GM19328 (cell line): ENCODE data around the gene CAPN8.

Experiments
- ATAC-seq: cut with Tn5 transposase; IDR thresholded peaks from one replicate; pipeline ENCODE4 v1.9.1; 2021; ENCODE audit warnings: mild to moderate bottlenecking, moderate library complexity; ENCODE audit not compliant: unreplicated experiment

The CAPN8 gene

DNA sequence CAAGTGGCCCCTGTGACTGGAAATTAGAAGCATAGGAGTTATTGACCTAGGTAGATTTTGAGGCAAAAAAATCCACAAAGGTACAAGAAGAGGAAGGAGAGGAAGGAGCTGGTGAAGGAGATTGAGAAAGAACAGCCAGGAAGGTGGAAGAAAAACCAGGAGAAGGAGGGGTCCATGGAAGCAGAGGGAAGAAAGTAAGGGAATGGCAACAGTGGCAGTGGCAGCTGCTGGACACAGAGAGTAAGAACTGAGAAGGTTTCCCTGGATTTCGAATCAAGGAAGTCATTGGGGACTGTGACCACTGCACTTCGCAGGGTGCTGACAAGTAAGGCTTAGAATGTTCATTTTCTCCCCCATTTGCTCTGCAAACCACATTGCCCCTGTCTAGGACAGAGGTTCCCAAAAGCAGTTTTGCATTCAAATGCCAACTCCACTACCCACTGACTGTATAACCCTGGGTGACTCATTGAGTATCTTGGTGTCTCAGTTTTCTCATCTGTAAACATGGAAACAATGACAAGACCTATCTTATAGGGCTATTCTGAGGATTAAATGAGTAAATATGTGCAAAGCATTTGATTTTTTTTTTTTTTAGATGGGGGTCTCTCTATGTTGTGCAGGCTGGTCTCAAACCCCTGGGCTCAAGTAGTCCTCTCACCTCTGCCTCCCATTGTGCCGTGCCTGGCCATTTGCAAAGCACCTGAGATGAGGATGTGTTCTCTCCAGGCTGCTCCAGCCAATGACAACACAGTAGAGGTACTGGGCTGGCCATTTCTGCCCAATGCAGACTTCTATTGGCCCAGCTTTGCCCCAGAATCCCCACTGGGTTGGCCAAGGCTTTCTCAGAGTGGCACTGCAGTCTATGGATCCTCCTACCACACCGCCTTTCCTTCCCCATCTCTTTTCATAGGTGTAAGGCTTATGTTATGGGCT lies 37.5 kb upstream of the CAPN8 start:
- ATAC-seq = no peak

DNA sequence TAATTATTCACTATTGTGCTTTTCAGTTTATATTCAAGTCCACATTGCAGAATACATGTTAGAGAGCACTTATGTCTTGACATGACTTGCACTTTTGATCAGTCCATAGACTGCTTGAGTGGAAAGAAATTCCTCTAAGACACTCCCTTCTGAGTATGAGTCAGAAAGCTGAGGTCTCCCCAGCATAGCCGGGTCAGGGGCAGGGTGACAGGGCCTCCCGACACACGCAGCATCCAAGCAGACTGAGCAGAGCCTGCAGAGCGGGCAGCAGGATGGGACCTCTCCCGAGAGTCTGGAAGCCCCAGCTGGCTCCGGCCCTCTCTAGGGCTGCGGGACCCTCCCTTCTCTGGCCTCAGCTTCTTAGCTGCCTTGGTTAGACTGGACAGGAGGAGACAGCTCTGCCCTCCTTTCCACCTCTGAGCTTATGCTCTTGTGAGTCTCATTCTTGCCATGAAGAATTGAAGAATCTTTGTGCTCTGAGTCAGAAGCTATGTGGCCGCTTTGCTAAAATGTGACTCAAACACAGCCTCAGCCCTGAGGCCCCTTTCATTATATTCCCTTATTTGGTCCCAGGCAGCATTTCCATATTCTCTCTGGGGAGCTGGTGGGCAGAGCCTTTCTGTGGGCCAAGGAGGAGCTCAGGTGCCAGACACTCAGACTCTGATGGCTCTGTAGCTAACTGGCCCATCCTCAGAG lies 35.6 kb upstream of the CAPN8 start:
- no peak for ATAC-seq

DNA sequence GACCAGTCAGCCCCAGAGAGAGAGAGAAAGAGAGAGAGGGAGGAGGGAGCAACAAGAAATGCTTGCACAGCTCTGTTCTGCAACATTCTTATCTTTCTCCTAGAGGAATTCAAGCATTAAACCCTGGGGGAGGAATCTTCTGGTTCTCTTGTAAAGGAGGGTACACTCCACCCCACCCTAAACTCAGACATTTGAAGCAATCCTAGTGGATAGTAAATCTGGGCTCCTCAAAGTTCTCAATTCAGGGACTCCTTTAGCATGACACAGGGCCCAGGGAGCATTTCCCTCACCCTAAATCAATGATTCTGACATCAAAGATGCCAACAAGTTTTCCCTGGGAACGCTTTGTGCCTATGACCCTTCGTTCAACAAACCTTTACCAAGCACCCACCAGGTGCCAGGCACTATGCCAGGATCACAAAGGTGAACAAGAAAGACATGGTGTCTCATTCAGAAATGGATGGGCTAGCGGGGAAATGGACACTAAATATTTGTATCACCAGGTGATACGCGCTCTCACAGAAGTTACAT lies 35.0 kb upstream of the CAPN8 start:
- ATAC-seq = no peak

DNA sequence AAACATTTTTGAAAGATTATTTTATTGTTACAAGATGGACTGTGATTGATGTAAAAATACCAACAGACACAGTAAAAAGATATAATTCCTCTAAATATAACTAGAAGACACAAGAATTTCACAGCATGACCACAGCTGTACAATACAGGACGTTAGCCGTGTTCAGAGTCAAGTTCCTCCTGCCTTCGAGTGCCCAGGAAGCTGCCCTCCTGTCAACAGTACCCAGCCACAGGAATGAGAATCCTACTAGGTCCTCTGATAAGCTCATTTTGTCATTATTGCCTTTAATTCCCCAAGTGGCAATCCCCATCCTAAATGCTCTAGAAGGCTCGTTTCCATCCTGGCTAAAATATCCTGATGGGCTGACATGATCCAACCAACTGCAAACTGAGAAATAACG lies 30.4 kb upstream of the CAPN8 start:
- no peak for ATAC-seq

DNA sequence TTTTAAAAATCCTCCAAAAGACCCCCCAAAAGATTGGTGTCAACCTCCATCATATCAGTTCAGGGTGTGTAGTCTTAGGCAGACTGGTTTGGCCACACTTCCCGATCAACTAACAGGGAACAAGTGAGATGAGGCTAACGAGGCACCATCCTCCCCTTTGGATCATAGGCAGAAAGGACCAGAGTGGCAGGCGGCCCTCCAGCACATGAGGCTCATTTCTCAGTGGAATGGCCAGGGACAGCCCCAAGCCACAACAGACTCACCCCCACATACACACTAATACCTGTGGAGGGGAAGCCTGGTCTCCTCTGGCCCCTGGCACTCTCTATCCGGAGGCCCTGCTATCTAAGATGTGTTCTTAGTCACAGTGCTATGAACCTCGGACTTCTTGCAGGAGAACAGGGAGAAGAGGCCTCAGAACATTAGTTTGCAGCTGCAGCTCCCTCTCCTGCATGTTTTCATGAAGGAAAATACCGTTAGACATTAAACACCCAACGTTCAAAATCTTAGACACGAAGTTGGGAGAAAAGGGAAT lies 29.6 kb upstream of the CAPN8 start:
- no peak for ATAC-seq

DNA sequence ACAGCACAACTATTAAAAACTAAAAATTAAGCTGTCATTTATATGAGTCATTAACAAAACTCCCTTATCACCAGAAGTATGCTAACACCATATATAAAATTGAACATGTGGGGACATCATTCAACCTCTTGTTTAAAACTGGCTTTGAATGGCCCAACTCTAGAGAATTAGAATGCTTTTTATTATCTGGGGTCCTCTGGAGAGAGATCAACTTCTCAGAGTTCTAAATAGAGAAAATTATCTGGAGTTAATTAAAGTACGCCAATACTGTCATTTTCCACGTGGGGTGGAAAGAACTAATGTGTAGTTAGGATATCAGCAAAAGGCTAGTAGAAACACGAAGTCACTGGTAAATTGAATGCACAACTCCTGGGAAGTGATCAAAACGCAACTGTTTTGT lies 25.6 kb upstream of the CAPN8 start:
- ATAC-seq = no peak

DNA sequence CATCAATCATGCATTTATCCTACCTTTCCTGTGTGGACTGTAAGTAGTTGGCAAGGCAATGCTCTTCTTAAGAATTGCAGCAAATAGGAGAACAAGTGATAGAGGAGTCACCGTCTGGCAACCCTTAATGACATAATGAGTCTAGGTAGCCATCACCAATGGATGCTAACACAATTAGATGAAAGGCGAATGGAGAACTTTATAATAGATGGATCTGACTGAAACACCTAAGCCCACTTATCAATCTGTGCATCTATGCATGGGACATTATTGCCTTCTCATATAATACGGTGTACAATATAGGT lies 18.9 kb upstream of the CAPN8 start:
- ATAC-seq = no peak

DNA sequence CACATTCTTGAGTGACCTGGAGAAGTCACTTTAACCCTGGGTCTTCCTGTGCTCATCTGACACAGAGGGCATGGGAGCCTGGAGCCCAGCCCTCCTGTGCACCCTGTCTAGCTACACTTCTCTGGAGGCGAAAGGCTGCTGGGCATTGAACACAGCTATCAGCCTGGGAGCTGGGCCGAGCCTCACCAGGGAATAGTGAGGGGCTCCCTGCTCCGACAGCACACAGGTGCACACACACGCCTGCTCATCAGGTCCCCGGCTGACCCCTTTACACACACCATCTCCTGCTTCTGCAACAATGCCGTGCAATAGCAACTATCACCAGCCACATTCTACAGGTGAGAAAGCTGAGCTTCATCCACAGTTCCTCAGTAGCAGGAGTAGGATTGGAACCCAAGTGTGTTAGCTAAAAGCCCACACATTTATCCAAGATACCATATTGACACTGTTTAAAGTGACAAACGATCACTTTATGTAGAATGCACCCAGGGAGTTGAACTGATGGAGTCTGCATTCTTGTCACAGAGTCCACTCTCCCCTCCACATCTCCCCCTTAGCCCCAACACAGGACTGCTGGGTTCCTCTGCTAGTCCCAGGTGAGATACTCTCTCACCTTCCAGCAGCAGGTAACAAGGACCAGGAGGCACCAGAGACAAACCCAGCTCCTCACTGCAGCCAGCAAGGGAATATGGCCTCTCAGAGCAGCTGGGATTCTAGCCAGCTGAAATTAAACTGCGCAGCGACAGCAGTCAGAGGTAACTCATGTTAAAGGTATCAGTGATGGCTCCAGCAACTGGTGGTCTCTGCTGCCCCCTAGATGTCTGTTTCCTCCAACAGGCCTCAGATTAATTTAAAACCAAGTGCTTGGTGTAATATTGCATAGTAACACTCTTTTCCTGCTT lies 18.3 kb upstream of the CAPN8 start:
- no peak for ATAC-seq

DNA sequence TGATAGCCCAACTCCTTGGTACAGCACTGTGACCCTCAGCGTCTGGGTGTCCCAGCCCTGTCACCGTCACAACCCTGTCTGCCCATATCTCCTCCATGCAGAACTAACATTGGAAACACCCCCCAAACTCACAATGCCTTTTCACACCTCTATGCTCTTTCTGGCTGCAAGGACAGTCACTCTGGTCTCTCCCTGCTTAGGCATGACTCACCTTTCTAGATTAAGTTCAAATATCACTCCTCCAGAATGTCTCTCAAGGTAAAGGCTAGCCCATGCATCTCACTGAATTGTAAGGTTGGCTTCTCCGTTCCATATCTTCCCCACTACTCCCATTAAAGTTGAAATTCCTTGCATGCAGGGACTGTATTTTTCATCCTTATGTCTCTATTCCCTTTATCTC lies 17.0 kb upstream of the CAPN8 start:
- ATAC-seq = no peak

DNA sequence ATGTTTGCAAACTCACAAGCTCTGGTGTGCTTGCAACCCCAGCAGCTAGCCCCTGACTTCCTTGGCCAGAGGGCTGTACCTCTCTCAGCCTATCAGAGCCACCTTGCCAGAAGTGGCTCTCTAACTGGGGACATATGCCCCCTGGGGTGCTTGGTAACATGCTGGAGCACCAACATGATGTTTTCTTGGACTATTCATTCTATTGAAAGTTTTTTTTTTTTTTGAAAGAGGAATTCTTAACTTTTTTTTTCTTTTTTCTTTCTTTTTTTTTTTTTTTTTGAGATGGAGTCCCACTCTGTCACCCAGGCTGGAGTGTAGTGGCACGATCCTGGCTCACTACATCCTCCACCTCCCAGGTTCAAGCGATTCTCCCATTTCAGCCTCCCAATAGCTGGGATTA lies 14.7 kb upstream of the CAPN8 start:
- ATAC-seq = no peak

DNA sequence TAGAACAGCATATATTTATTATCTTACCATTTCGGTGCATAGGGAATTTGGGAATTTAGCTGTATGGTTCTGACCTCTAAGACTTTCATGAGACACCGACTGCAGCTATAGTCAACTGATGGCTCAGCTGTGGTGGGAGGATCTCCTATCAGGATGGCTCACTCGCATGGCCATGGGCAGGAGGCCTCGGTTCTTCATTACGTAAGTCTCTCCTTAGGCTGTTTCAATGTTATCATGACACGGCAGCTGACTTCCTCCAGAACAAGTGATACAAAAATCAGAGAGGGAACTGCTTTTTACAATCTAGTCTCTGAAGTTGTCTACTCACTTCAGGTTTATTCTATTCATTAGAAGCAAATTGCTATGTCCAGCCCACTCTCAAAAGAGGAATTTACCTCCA lies 13.3 kb upstream of the CAPN8 start:
- no peak for ATAC-seq

DNA sequence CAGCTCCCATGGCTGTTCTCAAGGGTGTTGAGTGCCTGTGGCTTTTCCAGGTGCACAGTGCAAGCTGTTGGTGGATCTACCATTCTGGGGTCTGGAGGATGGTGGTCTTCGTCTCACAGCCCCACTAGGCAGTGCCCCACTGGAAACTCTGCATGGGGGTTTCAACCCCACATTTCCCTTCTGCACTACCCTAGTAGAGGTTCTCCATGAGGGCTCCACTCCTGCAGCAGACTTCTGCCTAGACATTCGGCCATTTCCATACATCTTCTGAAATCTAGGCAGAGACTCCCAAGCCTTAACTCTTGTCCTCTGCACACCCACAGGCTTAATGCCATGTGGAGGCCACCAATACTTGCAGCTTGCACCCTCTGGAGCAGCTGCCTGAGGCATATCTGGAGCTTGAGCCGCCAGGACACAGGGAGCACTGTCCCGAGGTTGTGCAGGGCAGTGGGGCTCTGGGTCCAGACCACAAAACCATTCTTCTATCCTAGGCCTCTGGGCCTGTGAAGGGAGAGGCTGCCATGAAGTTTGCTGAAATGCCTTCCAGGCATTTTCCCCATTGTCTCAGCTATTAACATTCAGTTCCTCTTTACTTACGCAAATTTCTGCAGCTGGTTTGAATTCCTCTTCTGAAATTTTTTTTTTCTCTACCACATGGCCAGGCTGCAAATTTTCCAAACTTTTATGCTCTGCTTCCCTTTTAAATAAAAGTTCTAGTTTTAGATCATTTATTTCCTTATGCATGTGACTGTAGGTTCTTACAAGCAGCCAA lies 8.8 kb upstream of the CAPN8 start:
- no peak for ATAC-seq

DNA sequence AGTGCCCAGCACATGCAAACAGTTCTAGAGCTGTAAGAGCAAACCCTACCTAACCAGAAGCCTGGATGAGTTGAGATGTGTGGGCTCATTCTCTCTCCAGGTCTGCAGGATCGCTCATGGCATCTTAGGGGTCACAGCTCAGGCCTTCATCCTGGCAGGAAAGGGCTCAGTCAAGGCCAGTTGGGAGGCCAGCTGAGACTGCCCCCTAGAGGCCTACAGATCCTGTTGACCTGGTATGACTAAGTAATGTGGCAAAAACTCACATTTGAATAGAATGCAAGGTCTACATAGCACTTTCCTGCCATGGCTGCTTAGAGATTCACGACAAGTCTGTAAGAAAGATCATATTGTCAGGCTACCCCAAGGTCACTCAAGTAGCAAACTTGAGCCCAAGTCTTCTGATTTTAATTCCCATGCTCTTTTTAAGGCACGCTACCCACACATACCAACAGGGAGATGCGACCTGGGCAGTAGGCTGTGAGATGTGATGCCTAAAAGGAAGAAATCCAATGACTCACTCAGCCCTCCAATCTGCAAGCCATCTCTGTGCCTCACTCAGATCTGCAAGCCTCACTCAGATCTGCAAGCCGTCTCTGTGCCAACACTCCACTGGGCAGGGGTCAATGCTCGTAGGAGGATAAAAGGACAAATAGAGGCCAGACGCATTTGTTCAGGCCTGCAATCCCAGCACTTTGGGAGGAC lies 5.1 kb upstream of the CAPN8 start:
- no peak for ATAC-seq

DNA sequence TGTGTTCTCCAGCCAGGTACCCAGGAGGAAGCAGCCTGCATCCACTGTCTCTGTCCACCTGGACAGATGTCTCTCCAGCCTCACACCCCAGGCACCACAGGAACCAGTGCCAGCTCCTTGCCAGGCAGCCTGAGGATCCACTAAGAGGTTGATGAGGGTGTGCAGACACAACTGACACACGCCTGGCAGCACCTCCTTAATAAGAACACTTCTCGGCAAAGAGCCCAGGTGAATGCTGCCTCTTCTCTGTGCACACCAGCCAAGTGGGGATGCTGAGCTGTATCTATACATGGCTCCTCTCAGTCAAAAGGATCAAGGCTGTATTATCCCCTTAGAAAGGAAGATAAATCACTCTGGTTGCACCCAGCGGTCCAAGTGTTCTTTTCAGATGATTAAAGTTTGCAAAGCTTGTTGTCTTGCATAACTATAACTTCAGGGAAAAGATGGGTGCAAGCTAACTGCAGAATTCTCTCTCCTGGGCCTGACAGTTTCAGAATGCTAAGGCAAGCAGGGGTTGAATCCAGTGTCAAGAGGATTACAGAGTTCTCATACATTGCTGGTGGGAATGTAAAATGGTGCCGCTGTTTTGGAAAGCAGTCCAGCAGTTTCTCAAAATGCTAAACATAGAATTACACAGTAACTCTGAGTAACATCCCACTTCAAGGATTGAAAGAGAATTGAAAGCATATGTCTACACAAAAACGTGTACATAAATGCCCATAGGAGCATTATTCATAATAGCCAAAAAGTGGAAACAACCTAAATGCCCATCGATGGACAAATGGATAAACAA lies 3.7 kb upstream of the CAPN8 start:
- no peak for ATAC-seq

DNA sequence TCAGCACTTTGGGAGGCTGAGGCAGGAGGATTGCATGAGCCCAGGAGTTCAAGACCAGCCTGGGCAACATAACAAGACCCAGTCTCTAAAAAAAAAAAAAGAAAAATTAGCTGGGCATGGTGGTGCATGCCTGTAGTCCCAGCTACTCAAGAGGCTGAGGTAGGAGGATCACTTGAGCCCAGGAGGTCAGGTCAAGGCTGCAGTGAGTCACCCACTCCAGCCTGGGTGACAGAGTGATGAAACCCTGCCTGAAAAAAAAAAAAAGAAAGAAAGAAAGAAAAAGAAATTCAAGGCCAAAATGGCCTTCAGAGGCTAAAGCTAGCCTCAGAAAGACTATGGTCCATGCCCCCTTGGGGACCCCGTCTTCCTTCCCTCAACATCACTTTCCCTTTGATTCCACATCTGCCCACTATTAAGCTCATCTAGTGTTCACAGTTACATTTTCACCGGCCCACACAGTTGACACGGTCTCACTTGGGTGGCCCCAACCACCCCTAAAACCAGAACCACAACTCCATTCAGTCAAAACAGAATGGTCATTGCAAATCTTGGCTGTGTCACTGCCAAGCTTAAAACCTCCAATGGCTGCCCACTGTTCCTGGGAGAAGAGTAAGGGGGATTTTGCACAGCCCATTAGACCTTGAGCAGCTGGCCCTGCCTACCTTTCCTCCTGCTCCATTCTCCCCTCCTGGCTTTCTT lies 2.1 kb upstream of the CAPN8 start:
- ATAC-seq = no peak

DNA sequence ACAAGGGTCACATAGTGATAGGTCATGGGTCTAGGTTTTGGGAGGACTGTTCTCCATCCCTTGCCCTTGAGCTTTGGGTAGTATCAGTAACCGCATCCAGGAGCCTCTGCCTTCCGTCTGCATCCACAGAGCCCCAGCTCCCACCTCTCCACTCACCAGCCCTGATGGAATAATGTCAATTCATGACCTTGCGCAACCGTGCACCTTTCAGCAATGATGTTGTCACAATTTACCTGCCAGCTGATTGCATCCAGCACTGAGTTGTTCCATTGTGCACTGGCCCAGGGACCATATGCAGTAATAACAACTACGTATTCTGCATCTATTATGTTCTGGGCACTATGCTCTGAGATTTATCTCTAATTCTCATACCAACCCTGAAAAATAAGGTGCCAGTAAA lies 1.4 kb downstream of the CAPN8 start:
- no peak for ATAC-seq

DNA sequence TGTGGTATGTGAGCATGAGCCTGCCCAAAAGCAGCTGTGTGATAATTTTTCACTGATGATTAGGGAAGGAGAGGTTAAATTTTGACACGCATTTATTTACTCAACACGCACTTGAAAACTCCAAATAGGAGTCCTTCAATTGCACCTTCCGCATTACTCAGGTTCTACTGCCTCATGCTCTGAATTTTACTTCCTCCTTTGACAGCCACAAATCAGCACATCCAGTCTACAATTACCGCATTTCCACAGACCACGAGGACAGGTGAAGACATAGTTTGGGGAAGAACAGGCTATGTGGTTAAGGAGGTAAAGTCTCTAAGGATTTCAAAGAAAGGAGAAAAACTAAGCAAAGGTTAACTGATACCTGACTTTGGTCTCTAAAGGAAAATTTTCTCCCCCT lies 2.6 kb downstream of the CAPN8 start:
- no peak for ATAC-seq

DNA sequence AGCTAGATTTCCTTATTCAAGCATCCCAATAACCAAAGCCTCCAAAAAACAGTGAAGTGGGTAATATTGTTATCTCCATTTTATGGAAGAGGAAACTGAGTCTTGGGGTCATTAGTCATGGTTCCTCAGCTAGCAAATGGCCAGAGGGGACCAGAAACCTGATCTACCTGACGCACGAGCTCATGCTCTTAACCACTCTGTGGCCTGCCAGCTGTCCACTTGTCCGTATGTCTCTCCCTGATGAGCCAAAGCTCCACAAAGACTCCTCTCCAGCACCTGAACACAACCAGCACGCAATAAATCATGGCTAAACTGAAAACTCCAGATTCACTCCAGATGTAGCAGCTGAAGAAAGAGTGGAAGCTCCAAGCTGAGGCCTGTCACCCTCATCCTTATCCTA lies 5.8 kb downstream of the CAPN8 start:
- ATAC-seq = no peak
